ENCODE results near the gene TRIM3.

- TF ChIP-seq CTCF (conservative IDR thresholded peaks at IDR 0.05; ENCODE audit: low read depth, low read length) (no peak), EZH2 (IDR thresholded peaks at IDR 0.05; ENCODE audit: low read length, unreplicated experiment) (no peak), EZH2phosphoT487 (IDR thresholded peaks at IDR 0.05; ENCODE audit: borderline replicate concordance, low read length) (no peak)
Observed at GRCh38 chr11:6433998-6434660, 39.6 kb downstream of the TRIM3 start.

Data from PC-3 (cell line).